ENCODE results near the gene PEX11B.
"Not testable (repeated sequence)": the region's sequence is repeated elsewhere in the genome, so short reads cannot be mapped to it uniquely, and the experiment has no call there.

Gene PEX11B

GRCh38 chr1:145942405-145942804, 23.9 kb upstream of the PEX11B start:
- no peak for DNase-seq (ENCODE audit: low read depth)
- H3K4me3 ChIP-seq (ENCODE audit: low read length): no peak overlapping the region
- no peak for TF ChIP-seq CTCF (IDR thresholded peaks at IDR 0.05; ENCODE audit: insufficient read depth, low read depth, low read length, missing control alignments)

- DNase-seq (ENCODE audit: low read depth): no peak
- no peak overlapping the region for H3K4me3 ChIP-seq (ENCODE audit: low read length)
- TF ChIP-seq CTCF (IDR thresholded peaks at IDR 0.05; ENCODE audit: insufficient read depth, low read depth, low read length, missing control alignments): no peak
Observed at GRCh38 chr1:145937436-145937835, 18.9 kb upstream of the PEX11B start.

GRCh38 chr1:145936247-145936646, 17.7 kb upstream of the PEX11B start:
- TF ChIP-seq CTCF (IDR thresholded peaks at IDR 0.05; ENCODE audit: insufficient read depth, low read depth, low read length, missing control alignments): no peak
- peak; percentile 35 for DNase-seq (ENCODE audit: low read depth)
- H3K4me3 ChIP-seq (ENCODE audit: low read length): no peak overlapping the region

- no peak for DNase-seq (ENCODE audit: low read depth)
- no peak for TF ChIP-seq CTCF (IDR thresholded peaks at IDR 0.05; ENCODE audit: insufficient read depth, low read depth, low read length, missing control alignments)
Observed at GRCh38 chr1:145935708-145936107, 17.2 kb upstream of the PEX11B start.

GRCh38 chr1:145932522-145933009, 14.0 kb upstream of the PEX11B start:
- not testable (repeated sequence) for H3K4me3 ChIP-seq (ENCODE audit: low read length); DNase-seq (ENCODE audit: low read depth)

More at GRCh38 chr1:145935708-145936107, 17.2 kb upstream of the PEX11B start:
- H3K4me3 ChIP-seq (ENCODE audit: low read length): no peak overlapping the region

GRCh38 chr1:145927916-145928643, 9.6 kb upstream of the PEX11B start:
- no peak for DNase-seq (ENCODE audit: low read depth)
- TF ChIP-seq CTCF (IDR thresholded peaks at IDR 0.05; ENCODE audit: insufficient read depth, low read depth, low read length, missing control alignments): no peak
- peak overlapping the region; percentile 91 for H3K4me3 ChIP-seq (ENCODE audit: low read length)

GRCh38 chr1:145927063-145927886, 8.8 kb upstream of the PEX11B start, which contains the start of gene RBM8A:
RBM8A (minus strand) TSS chr1:145927484; CDS start chr1:145927426, 58 bp downstream.
- peak; percentile 66 for TF ChIP-seq CTCF (IDR thresholded peaks at IDR 0.05; ENCODE audit: insufficient read depth, low read depth, low read length, missing control alignments)
- peak; percentile 99 for DNase-seq (ENCODE audit: low read depth)
- peak within 1 kb of the TSS; percentile 91 for H3K4me3 ChIP-seq (ENCODE audit: low read length)

All from epithelial cell of esophagus (primary cell).